Sigmoid colon (tissue), 4 donors: Measurements from ENCODE around the gene THAP12.

Experiments
- EP300 ChIP-seq, 4 donors: sonication (generic); formaldehyde crosslinking; IDR thresholded peaks; one replicate each; pipeline ENCODE4 v1.6.1; 2017; ENCODE audit warnings: antibody characterized with exemption in 4 of 4
- POLR2A ChIP-seq, 2 donors: fragments of 450-650 bp; IDR thresholded peaks; one replicate each; pipeline ENCODE4 v1.6.1; 2016; ENCODE audit warnings: antibody characterized with exemption in 2 of 2, mild to moderate bottlenecking in 2 of 2, moderate library complexity in 2 of 2
- POLR2AphosphoS5 ChIP-seq, 4 donors: sonication (generic); formaldehyde crosslinking; IDR thresholded peaks; one replicate each; pipeline ENCODE4 v1.6.1; 2017; ENCODE audit warnings: antibody characterized with exemption in 4 of 4
- TF ChIP-seq, protein P1 (sequence below), 4 experiments: fragments of 450-650 bp in 3 of 4; fragments of 200-600 bp in 1 of 4; IDR thresholded peaks; one replicate each; pipeline ENCODE4 v1.5.1; 2016 to 2019; ENCODE audit warnings: antibody characterized with exemption in 4 of 4, mild to moderate bottlenecking in 3 of 4, moderate library complexity in 2 of 4

DNA sequence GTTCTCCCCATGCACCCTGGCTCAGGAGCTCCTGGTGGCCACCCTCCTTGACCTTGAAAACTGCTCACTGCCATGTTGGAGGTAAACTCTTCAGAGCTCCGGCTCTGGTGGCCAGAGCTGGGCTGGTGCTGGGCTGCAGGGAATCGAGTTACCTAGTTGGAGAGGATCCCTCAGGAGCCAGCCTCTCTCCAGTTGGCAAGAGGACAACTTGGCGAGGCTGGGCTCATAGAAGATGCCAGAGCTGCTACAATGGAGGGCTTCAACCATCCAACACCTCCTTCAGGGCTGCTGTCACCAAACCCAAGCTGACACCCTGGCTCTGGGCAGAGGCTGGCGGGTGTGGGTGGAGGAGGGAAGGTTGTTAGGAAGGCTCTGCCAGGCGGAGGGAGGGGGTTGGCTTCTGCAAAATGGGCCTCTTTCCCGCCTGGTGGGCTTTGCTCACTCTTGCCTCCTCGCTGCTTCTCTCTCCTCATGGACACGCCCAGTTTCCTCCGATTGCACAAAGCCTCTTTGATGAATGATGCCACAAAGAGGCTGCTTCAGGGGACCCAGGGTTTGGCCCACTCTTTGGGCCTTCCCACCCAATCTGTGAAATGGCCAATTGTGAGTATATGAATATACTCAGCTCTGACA, 53.1 kb downstream of the THAP12 start:
- TF ChIP-seq, protein P1, sequence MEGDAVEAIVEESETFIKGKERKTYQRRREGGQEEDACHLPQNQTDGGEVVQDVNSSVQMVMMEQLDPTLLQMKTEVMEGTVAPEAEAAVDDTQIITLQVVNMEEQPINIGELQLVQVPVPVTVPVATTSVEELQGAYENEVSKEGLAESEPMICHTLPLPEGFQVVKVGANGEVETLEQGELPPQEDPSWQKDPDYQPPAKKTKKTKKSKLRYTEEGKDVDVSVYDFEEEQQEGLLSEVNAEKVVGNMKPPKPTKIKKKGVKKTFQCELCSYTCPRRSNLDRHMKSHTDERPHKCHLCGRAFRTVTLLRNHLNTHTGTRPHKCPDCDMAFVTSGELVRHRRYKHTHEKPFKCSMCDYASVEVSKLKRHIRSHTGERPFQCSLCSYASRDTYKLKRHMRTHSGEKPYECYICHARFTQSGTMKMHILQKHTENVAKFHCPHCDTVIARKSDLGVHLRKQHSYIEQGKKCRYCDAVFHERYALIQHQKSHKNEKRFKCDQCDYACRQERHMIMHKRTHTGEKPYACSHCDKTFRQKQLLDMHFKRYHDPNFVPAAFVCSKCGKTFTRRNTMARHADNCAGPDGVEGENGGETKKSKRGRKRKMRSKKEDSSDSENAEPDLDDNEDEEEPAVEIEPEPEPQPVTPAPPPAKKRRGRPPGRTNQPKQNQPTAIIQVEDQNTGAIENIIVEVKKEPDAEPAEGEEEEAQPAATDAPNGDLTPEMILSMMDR (IDR thresholded peaks at IDR 0.05), result no peak
- TF ChIP-seq POLR2AphosphoS5 (IDR thresholded peaks at IDR 0.05) (no peak), POLR2A (IDR thresholded peaks at IDR 0.05) (no peak), EP300 (IDR thresholded peaks at IDR 0.05) (no peak)
